ENCODE results near the gene PDE6D.

The PDE6D gene

GRCh38 chr2:231780909-231781797, at the start of gene PDE6D:
PDE6D (minus strand) TSS chr2:231781282; CDS start chr2:231781114, 168 bp downstream.
- Histone ChIP-seq H3K4me1 (ENCODE audit: insufficient read depth, low read length) (no peaks in the 10 kb centered on the region; the same call in 1 of the 2 replicates), H3K9ac (ENCODE audit: low read depth, low read length) (peak within 1 kb of the TSS; percentile 74), H3K36me3 (ENCODE audit: insufficient read depth, low read length) (no peaks in the 10 kb centered on the region), H3K9me3 (ENCODE audit: control insufficient read depth, insufficient read depth, low read length) (no peaks in the 10 kb centered on the region)

- no peaks in the 10 kb centered on the region for H3K4me1 ChIP-seq (ENCODE audit: insufficient read depth, low read length)
- H3K9ac ChIP-seq (ENCODE audit: low read depth, low read length) = no peak overlapping the region
- H3K9me3 ChIP-seq (ENCODE audit: control insufficient read depth, insufficient read depth, low read length) = no peaks in the 10 kb centered on the region
- H3K36me3 ChIP-seq (ENCODE audit: insufficient read depth, low read length) = no peaks in the 10 kb centered on the region
Observed at GRCh38 chr2:231821908-231822307, 40.8 kb upstream of the PDE6D start.

DNA sequence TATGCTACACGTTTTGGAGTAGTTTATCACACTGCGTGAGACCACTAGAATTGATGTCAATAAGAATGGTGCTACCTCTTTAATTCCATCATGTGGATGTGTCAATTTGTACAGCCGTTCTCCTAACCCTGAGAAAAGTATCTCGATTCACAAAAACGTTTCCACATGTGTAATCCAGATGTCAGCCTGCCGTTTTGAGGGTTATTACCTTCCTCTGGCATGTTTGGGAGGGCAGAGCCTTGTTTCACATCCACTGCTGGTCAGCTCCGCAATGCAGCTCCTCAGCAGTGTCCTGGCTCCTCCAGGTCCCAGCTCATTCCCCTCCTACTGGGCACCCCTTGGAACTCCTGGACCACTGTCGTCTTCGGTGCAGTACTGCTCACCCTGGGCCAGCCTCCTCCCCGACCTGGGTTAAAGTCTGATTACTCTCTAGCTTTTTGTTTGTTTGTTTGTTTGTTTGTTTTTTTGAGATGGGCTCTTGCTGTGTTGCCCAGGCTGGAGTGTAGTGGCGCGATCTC, 39.8 kb upstream of the PDE6D start:
- Histone ChIP-seq H3K9me3 (ENCODE audit: control insufficient read depth, insufficient read depth, low read length) (no peaks in the 10 kb centered on the region), H3K36me3 (ENCODE audit: insufficient read depth, low read length) (no peaks in the 10 kb centered on the region), H3K9ac (ENCODE audit: low read depth, low read length) (no peak overlapping the region), H3K4me1 (ENCODE audit: insufficient read depth, low read length) (no peaks in the 10 kb centered on the region)

DNA sequence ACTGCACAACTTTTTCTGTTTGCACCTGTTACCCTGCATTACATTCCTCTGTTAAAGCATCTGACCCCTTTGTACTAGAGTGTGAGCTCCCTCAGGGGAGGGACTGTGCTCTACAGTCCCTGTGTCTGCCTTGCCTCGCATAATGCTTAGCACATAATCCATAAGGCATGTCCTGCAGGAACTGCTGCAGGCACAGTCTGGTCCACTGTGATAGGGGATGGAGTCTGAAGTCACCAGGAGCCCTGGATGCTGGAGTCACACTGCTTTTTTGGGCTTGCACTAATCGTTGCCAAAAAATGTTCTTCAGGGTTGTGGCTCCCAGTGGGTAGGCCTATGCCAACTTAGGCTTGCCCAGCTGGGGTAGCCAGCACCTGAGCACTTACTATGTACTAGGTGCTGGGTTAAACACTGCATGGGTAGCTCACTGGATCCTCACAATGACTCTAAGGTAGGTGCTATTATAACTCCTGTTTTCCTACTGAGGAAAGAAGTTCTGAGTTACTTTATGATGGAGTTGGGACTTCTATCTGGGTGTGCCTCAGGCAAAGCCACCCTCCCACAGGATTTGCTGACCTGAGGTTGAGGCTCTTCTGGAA, 38.5 kb upstream of the PDE6D start:
- Histone ChIP-seq H3K36me3 (ENCODE audit: insufficient read depth, low read length) (no peaks in the 10 kb centered on the region), H3K9me3 (ENCODE audit: control insufficient read depth, insufficient read depth, low read length) (no peaks in the 10 kb centered on the region), H3K9ac (ENCODE audit: low read depth, low read length) (no peak overlapping the region), H3K4me1 (ENCODE audit: insufficient read depth, low read length) (no peaks in the 10 kb centered on the region)

DNA sequence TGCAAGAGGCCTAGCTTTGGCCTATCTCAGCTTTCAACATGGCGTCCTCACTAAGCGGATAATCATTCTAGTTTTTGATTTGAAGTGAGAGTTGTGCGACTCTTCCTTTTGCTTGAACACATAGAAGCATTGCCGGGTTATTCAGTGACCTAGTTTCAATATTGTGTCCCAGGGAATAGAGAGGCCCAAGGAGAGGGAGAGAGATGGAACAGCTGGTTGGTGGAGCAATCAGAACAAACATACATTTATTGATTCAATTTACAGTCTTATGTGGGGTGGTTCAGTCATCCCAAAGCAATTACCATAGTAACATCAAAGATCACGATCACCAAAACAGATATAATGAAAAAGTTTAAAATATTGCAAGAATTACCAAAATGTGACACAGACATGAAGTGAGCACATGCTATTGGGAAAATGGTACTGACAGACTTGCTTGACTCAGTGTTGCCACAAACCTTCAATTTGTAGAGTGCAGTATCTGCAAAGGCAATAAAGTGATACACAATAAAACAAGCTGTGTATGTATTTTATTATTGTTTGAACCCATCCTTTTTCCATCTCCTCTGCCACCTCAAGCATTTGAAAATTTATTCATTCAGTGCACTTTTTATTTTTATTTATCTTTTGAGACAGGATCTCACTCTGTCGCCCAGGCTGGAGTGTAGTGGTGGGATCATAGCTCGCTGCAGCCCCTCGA, 35.4 kb upstream of the PDE6D start:
- no peak overlapping the region for H3K9ac ChIP-seq (ENCODE audit: low read depth, low read length)
- H3K36me3 ChIP-seq (ENCODE audit: insufficient read depth, low read length) = no peaks in the 10 kb centered on the region
- H3K9me3 ChIP-seq (ENCODE audit: control insufficient read depth, insufficient read depth, low read length) = no peaks in the 10 kb centered on the region
- no peaks in the 10 kb centered on the region for H3K4me1 ChIP-seq (ENCODE audit: insufficient read depth, low read length)

DNA sequence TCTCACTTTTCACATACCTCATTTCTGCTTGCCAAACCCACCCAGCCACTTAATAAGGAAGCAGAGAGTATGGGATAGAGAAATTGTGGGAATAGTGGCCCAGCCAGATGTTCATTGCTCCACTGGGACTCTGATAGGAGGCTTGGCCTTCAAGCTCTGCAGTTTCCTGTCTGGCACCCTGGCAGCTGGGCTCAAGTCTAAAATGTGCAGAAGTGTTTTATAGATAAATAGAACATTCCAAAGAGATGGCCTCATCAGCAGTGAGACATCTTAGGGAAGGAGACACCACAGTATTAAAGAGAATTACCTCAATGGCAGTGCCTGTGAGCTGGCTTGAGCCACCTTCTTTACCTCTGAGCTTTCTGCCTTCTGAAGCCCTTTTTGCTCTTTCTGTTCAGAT, 29.8 kb upstream of the PDE6D start:
- Histone ChIP-seq H3K9me3 (ENCODE audit: control insufficient read depth, insufficient read depth, low read length) (no peaks in the 10 kb centered on the region), H3K36me3 (ENCODE audit: insufficient read depth, low read length) (peaks cover 4% of the 10 kb centered on the region), H3K9ac (ENCODE audit: low read depth, low read length) (no peak overlapping the region), H3K4me1 (ENCODE audit: insufficient read depth, low read length) (no peaks in the 10 kb centered on the region)

- no peaks in the 10 kb centered on the region for H3K4me1 ChIP-seq (ENCODE audit: insufficient read depth, low read length)
- peaks cover 9% of the 10 kb centered on the region for H3K36me3 ChIP-seq (ENCODE audit: insufficient read depth, low read length)
- no peaks in the 10 kb centered on the region for H3K9me3 ChIP-seq (ENCODE audit: control insufficient read depth, insufficient read depth, low read length)
- H3K9ac ChIP-seq (ENCODE audit: low read depth, low read length) = no peak overlapping the region
Observed at GRCh38 chr2:231807020-231807419, 25.9 kb upstream of the PDE6D start.

GRCh38 chr2:231803501-231804138, 22.5 kb upstream of the PDE6D start:
- Histone ChIP-seq H3K9me3 (ENCODE audit: control insufficient read depth, insufficient read depth, low read length) (no peaks in the 10 kb centered on the region), H3K36me3 (ENCODE audit: insufficient read depth, low read length) (peaks cover 27% of the 10 kb centered on the region), H3K4me1 (ENCODE audit: insufficient read depth, low read length) (no peaks in the 10 kb centered on the region), H3K9ac (ENCODE audit: low read depth, low read length) (no peak overlapping the region)

DNA sequence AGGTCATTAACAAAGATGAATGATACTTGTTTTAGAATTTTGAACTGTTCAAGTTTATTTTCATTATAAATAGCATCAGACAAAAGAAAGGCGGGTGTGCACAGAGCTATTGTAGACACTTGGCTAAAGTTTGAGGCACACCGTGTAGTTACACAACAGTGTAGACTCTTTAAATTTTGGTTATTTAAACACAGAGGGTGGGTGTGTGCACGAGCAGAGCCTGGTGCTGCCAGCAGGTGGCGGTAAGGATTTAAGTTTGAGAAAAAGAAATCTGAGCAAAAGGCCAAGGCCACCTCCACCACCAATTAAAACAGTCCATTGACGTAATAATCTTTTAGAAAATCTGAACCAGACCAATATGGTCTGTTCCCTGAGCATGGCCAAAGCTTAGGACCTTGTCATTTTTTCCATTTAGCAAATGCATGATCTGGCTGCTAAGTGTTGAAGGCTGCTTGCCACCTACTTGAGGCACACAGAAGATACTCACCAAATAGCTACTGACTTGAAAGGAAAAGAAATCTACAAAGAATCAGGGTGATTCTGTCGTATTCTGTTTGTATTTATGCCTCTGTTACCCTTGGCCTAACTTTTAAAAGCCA, 19.5 kb upstream of the PDE6D start:
- no peaks in the 10 kb centered on the region for H3K9me3 ChIP-seq (ENCODE audit: control insufficient read depth, insufficient read depth, low read length)
- no peak overlapping the region for H3K9ac ChIP-seq (ENCODE audit: low read depth, low read length)
- peaks cover 33% of the 10 kb centered on the region for H3K36me3 ChIP-seq (ENCODE audit: insufficient read depth, low read length)
- no peaks in the 10 kb centered on the region for H3K4me1 ChIP-seq (ENCODE audit: insufficient read depth, low read length)

- no peak overlapping the region for H3K9ac ChIP-seq (ENCODE audit: low read depth, low read length)
- no peaks in the 10 kb centered on the region for H3K4me1 ChIP-seq (ENCODE audit: insufficient read depth, low read length)
- H3K9me3 ChIP-seq (ENCODE audit: control insufficient read depth, insufficient read depth, low read length) = no peaks in the 10 kb centered on the region
- H3K36me3 ChIP-seq (ENCODE audit: insufficient read depth, low read length) = peaks cover 29% of the 10 kb centered on the region
Observed at GRCh38 chr2:231795525-231796327, 14.6 kb upstream of the PDE6D start.

GRCh38 chr2:231794383-231794782, 13.3 kb upstream of the PDE6D start:
- no peak overlapping the region for H3K9ac ChIP-seq (ENCODE audit: low read depth, low read length)
- peaks cover 22% of the 10 kb centered on the region for H3K36me3 ChIP-seq (ENCODE audit: insufficient read depth, low read length)
- H3K4me1 ChIP-seq (ENCODE audit: insufficient read depth, low read length) = no peaks in the 10 kb centered on the region
- H3K9me3 ChIP-seq (ENCODE audit: control insufficient read depth, insufficient read depth, low read length) = no peaks in the 10 kb centered on the region

- no peaks in the 10 kb centered on the region for H3K9me3 ChIP-seq (ENCODE audit: control insufficient read depth, insufficient read depth, low read length)
- no peak overlapping the region for H3K9ac ChIP-seq (ENCODE audit: low read depth, low read length)
- H3K36me3 ChIP-seq (ENCODE audit: insufficient read depth, low read length) = peaks cover 16% of the 10 kb centered on the region
- peaks cover 3% of the 10 kb centered on the region; the same call in 1 of the 2 replicates for H3K4me1 ChIP-seq (ENCODE audit: insufficient read depth, low read length)
Observed at GRCh38 chr2:231791107-231791506, 10.0 kb upstream of the PDE6D start.

- H3K9me3 ChIP-seq (ENCODE audit: control insufficient read depth, insufficient read depth, low read length) = no peaks in the 10 kb centered on the region
- peaks cover 3% of the 10 kb centered on the region; the same call in 1 of the 2 replicates for H3K4me1 ChIP-seq (ENCODE audit: insufficient read depth, low read length)
- peaks cover 12% of the 10 kb centered on the region for H3K36me3 ChIP-seq (ENCODE audit: insufficient read depth, low read length)
- H3K9ac ChIP-seq (ENCODE audit: low read depth, low read length) = peak overlapping the region; percentile 68; the same call in 1 of the 2 replicates
Observed at GRCh38 chr2:231786917-231787292, 5.8 kb upstream of the PDE6D start.
